Spinal cord (tissue), 10 donors: ENCODE results near the gene WWOX. TPM values are rescaled to one million over a fixed set of nuclear protein-coding genes. Genes with fewer than 3 reads are reported as not detected.

ENCODE experiments used
- DNase-seq, 6 donors: peaks; one replicate each; pipeline versions ENCODE4 v3.0.0 to v3.0.0-alpha.2; 2013 to 2015; ENCODE audit warnings: low spot score in 6 of 6, low read depth in 4 of 6
- H3K27ac ChIP-seq: one replicate; pipeline ENCODE4 v1.5.1; 2013; ENCODE audit warnings: low read depth, low read length, control low read depth
- H3K27me3 ChIP-seq: one replicate; pipeline ENCODE4 v1.6.1; 2013; ENCODE audit warnings: low read length; ENCODE audit not compliant: control insufficient read depth, insufficient read depth
- H3K36me3 ChIP-seq: one replicate; pipeline ENCODE4 v1.6.1; 2013; ENCODE audit warnings: low read length; ENCODE audit not compliant: control insufficient read depth, insufficient read depth
- H3K4me1 ChIP-seq: one replicate; pipeline ENCODE4 v1.6.1; 2013; ENCODE audit warnings: low read length; ENCODE audit not compliant: control insufficient read depth, insufficient read depth
- H3K4me3 ChIP-seq: one replicate; pipeline ENCODE4 v1.5.1; 2013; ENCODE audit warnings: low read depth, low read length, control low read depth
- H3K9me3 ChIP-seq: one replicate; pipeline ENCODE4 v1.6.1; 2013; ENCODE audit warnings: low read length; ENCODE audit not compliant: control insufficient read depth, insufficient read depth
- WGBS: methylation state at CpG from one replicate; pipeline ENCODE4 v1.1.5; 2013; ENCODE audit warnings: missing lambda C conversion rate; ENCODE audit not compliant: insufficient coverage; 5-methylcytosine and 5-hydroxymethylcytosine counted together
- polyA plus RNA-seq, 2 donors: library from polyadenylated mRNA; unstranded; fragments of 120-200 nt; gene quantifications; one replicate each; pipeline ENCODE4 v1.2.1, GENCODE V29; 2013; ENCODE audit not compliant: insufficient read length in 2 of 2
- total RNA-seq, 2 donors: library from RNA; depleted of rRNA in 1 of 2; stranded (reverse); fragments of 120-200 nt in 1 of 2; fragments of >200 nt in 1 of 2; gene quantifications; one replicate each; pipeline versions ENCODE4 v1.2.3 to v1.2.4, GENCODE V29; 2013 to 2014
- donor health status: healthy.

The WWOX gene
- total and polyA plus RNA-seq, 4 donors, result 27.5 to 51.5 (median 32.5) TPM

DNA sequence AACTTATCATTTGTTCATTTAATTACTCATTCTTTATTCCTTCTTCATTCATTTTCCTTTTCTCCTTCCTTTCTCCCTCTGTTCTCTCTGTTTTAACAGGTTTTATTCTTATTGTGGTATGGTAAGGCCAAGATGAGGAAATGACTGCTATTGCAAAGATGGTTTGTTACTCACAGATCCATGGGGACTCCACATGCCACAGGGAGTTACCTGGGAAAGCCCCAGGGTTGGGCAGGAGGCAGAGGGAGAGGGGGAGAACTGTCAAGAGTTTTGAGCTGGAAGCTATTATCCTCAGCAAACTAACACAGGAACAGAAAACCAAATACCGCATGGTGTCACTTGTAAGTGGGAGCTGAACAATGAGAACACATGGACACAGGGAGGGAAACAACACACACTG is 453.3 kb downstream of the WWOX start:
- no peaks in the 10 kb centered on the region for H3K9me3 ChIP-seq
- H3K4me1 ChIP-seq, result peaks cover 9% of the 10 kb centered on the region
- no peak overlapping the region for H3K27ac ChIP-seq
- no peak for DNase-seq
- peaks cover 7% of the 10 kb centered on the region for H3K27me3 ChIP-seq
- no CpG with 5 or more reads among the region's 1 CpG for WGBS
- no peak overlapping the region for H3K4me3 ChIP-seq
- H3K36me3 ChIP-seq, result no peaks in the 10 kb centered on the region

DNA sequence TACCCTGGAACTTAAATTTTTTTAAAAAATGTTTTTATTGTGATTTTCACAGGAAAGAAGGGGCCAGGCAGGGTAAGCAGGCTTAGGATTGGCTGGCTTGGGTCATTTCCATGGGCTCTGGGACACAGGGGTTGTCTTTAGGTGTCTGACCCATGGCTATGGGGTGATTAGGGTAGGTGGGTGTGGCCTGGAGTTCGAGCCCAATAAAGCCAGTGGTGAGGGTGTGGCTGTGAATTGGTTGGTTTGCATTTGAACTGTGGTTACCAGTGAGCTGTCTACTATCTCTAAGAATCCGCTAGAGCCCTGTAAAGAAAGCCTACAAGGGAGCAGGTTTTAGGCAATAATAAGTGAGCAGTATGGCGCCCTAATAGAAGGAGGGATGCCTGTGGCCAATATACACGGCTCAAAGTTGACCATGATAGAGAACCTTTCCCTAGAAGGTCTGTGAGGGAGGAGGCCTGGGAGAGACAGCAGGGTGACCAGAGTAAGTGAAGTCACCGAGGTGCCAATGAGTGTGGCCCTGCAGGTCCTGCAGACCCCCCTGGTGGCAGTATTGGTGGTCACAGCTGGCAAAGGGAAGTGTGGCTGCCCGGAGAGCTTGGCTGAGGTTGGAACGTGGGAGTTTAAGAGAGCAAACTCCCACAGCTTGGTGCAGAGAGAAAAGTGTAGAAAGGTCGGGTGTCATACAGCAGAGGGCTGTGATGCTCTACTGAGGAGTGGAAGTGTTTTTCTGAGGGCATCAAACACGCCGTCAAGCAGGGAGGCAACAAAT is 454.0 kb downstream of the WWOX start:
- 90% methylated on average over 10 of the region's 10 CpGs for WGBS
- H3K9me3 ChIP-seq, result no peaks in the 10 kb centered on the region
- no peak for DNase-seq
- no peaks in the 10 kb centered on the region for H3K36me3 ChIP-seq
- H3K27ac ChIP-seq, result no peak overlapping the region
- peaks cover 7% of the 10 kb centered on the region for H3K27me3 ChIP-seq
- peaks cover 9% of the 10 kb centered on the region for H3K4me1 ChIP-seq
- no peak overlapping the region for H3K4me3 ChIP-seq

DNA sequence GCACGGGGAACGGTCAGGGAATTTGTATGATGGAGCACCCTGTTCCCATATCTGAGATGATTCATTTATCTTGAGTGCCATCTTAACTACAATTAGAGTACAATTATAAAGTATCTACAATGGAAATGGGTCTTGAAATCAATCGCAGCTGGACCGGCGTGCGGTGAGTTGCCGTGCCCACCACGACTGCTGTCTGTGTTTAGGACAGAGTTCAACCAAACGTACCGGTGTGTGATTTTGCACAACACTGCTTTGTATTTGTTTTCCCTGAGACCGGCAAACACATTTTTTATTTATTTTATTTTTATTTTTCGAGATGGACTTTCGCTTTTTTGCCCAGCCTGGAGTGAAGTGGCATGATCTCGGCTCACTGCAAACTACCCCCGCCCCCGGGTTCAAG is 457.0 kb downstream of the WWOX start:
- no peak overlapping the region for H3K4me3 ChIP-seq
- no peaks in the 10 kb centered on the region for H3K9me3 ChIP-seq
- 95% methylated on average over 9 of the region's 16 CpGs for WGBS
- H3K27me3 ChIP-seq, result peaks cover 6% of the 10 kb centered on the region
- peaks cover 9% of the 10 kb centered on the region for H3K4me1 ChIP-seq
- DNase-seq, result no peak
- no peak overlapping the region for H3K27ac ChIP-seq
- no peaks in the 10 kb centered on the region for H3K36me3 ChIP-seq

DNA sequence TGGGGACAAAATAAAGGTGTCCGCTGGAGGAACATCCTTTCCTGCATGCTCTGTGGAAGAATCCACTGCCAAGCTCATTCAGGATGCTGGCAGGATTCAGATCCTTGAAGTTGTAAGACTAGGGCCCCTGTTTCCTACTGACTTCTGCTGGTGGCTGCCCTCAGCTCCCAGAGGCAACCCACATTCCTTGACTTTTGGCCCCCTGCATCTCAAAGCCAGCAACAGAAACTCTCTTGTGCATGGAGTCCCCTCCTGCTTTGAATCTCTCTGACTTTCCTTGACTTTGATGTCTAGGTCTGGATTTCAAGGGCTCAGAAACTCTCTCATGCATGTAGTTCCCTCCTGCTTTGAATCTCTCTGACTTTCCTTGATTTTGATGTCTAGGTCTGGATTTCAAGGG is 461.5 kb downstream of the WWOX start:
- Histone ChIP-seq H3K36me3 (no peaks in the 10 kb centered on the region), H3K4me1 (no peaks in the 10 kb centered on the region), H3K27me3 (no peaks in the 10 kb centered on the region), H3K9me3 (no peaks in the 10 kb centered on the region), H3K4me3 (no peak overlapping the region), H3K27ac (no peak overlapping the region)
- WGBS, result 100% methylated on average over 1 of the region's 1 CpG
- DNase-seq, result no peak

DNA sequence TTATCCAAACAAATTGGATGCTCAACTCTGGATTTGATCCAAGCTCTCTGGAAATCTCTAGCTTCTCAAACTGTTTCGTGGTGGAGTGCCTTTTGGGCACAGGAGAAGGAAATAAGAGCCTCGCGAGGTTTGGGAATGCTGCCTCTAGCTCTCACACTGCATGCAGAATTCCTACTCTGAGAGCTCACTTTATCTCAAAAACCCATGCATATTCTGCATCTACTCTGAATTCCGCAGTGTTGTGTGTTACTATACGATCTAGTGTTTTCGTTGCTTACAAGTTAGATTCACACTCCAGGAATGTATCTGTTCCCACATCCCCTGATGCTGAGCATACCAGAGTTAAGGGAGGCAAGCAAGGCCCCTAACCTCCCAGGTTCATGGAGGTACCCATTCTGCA is 462.7 kb downstream of the WWOX start:
- DNase-seq, result peak in 1 of 6 donors; percentile 8
- WGBS, result 89% methylated on average over 3 of the region's 6 CpGs
- H3K4me3 ChIP-seq, result no peak overlapping the region

DNA sequence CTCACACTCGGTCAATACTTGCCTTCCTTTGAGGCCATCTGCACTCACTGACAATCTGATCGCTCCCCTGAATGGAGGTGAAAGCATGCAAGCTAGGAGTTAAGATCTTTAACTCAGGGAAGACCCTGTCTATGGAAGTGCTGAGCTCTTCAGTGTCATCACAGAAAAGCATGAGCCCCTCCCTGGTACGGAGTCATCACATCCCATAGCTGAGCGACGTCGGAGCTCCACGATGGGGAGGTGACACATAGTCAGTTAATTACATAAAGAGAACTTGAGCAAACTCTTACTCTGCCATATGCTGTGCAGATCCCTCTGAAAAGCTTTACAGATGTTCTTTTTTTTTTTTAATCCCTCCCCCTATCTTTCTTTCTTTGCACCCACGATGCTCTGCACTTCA is 463.2 kb downstream of the WWOX start:
- Histone ChIP-seq H3K9me3 (no peaks in the 10 kb centered on the region), H3K4me1 (no peaks in the 10 kb centered on the region), H3K27me3 (no peaks in the 10 kb centered on the region), H3K27ac (no peak overlapping the region), H3K36me3 (no peaks in the 10 kb centered on the region), H3K4me3 (no peak overlapping the region)
- DNase-seq, result no peak
- WGBS, result 100% methylated on average over 2 of the region's 8 CpGs

More for the DNA sequence above, 462.7 kb downstream of the WWOX start:
- Histone ChIP-seq H3K27ac (no peak overlapping the region), H3K4me1 (no peaks in the 10 kb centered on the region), H3K36me3 (no peaks in the 10 kb centered on the region), H3K27me3 (no peaks in the 10 kb centered on the region), H3K9me3 (no peaks in the 10 kb centered on the region)

DNA sequence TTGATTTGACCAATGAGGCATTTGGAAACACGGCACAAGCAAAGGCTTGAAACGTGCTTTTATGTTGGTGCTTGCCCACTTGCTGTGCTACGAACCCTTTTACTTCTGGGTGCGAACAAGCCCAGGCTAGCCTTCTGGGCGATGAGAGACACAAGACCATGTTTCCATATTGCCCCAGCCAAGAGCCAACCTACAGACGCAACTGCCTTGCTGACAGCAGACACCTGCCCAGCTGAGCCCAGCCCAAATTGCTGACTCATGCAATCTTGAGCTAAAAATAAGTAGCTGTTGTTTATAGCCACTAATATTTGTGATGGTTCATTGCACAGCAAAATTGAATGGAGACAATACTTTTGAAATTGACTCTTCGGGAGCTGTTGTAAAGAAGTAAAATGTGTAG is 464.5 kb downstream of the WWOX start:
- Histone ChIP-seq H3K27me3 (no peaks in the 10 kb centered on the region), H3K27ac (no peak overlapping the region), H3K4me1 (no peaks in the 10 kb centered on the region), H3K4me3 (no peak overlapping the region), H3K9me3 (no peaks in the 10 kb centered on the region), H3K36me3 (no peaks in the 10 kb centered on the region)
- DNase-seq, result no peak
- 86% methylated on average over 7 of the region's 7 CpGs for WGBS

DNA sequence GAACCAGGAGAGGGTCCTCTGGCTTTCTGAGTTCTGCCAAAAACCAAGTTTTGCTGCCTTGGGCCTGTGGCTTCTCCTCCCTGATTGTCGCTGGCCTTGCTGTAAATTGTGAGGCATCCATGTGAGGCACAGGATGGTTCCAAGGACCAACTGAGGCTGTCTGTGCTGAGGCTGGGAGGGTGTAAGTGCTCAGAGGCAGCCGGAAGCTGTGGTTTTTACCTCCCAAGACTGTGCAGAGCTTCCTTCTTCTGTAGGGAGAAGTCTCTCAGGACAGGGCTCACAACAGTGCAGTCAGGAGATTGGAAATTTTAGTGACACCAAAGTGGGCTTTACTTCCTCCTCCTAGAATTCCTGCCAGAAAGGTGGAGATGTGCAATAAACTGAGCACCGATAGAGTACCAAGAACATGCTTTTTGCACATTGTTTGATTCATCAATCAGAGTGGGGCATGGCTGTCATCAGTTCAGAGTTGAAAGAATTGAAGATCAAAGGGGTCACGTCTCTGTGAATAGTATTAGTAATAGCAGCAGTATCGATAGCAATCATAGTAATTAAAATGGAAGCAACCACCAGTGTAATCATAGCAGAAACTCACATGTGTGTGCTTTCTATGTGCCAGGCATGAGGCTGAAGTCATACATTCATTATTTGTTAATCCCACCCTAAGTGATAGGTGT is 467.1 kb downstream of the WWOX start:
- Histone ChIP-seq H3K9me3 (no peaks in the 10 kb centered on the region), H3K4me3 (no peak overlapping the region), H3K4me1 (no peaks in the 10 kb centered on the region), H3K27ac (no peak overlapping the region), H3K36me3 (no peaks in the 10 kb centered on the region), H3K27me3 (no peaks in the 10 kb centered on the region)
- no peak for DNase-seq
- WGBS, result 88% methylated on average over 4 of the region's 5 CpGs

DNA sequence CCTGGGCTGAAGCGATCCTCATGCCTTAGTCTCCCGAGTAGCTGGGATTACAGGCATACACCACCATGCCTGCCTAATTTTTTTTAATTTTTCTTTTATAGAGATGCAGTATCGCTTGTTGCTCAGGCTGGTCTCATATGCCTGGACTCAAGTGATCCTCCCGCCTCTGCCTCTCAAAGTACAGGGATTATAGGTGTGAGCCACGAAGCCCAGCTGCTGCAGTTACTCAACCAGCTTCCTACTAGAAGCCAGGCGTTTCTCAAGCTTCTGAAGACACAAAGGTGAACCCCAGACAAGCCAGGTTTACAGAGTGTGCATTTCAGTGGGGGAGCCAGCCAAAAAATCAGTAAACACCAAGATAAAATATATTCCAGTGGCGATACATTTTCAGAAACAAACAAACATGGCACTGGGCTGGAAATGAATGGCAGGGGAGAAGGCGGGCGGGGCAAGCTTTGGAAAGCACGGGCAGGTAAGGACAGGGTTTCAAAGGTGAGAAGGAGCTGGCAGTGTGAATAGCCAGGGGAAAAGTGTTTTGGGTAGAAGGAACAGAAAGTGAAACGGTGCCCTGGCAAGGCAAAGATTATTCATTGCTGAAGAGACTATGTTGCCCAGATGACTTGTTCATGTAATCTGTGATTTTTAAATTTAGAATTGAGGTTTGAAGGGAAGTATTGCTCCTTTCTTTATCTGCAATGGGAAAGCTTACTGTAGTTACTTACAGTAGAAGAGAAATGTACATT is 471.1 kb downstream of the WWOX start:
- 88% methylated on average over 6 of the region's 11 CpGs for WGBS

More for the DNA sequence above, 471.1 kb downstream of the WWOX start:
- DNase-seq, result no peak
- Histone ChIP-seq H3K4me3 (no peak overlapping the region), H3K4me1 (no peaks in the 10 kb centered on the region), H3K27ac (no peak overlapping the region), H3K9me3 (no peaks in the 10 kb centered on the region), H3K36me3 (no peaks in the 10 kb centered on the region), H3K27me3 (no peaks in the 10 kb centered on the region)
